DND-41 (cell line): ENCODE results near the gene PCNX2.
A peak's percentile ranks its signal among the peaks of the same experiment; 100 is the strongest.

Source experiments
- ATAC-seq: fragments of 200-7000 bp; cut with Tn5 transposase; 3 replicates; pipeline ENCODE4 v1.9.1; 2021; ENCODE audit warnings: low read depth; ENCODE audit not compliant: insufficient read depth
- DNase-seq: peaks from one replicate; pipeline ENCODE4 v3.0.0-alpha.2; 2020
- H2AFZ ChIP-seq: 2 replicates; pipeline ENCODE4 v1.6.0; 2012; ENCODE audit warnings: low read depth, low read length
- H3K27ac ChIP-seq: 2 replicates; pipeline ENCODE4 v1.5.1; 2012; ENCODE audit warnings: low read length, inconsistent platforms
- H3K27me3 ChIP-seq: fragments of 200-600 bp; sonication (generic); 2 replicates; pipeline ENCODE4 v1.6.0; 2012; ENCODE audit warnings: low read length, mild to moderate bottlenecking, inconsistent platforms; ENCODE audit not compliant: insufficient read depth, poor library complexity
- H3K36me3 ChIP-seq: 2 replicates; pipeline ENCODE4 v1.5.1; 2012; ENCODE audit warnings: low read length, inconsistent platforms; ENCODE audit not compliant: insufficient read depth
- H3K4me1 ChIP-seq: 2 replicates; pipeline ENCODE4 v1.5.1; 2012; ENCODE audit warnings: mild to moderate bottlenecking, low read length; ENCODE audit not compliant: insufficient read depth
- H3K4me2 ChIP-seq: 2 replicates; pipeline ENCODE4 v1.6.0; 2012; ENCODE audit warnings: mild to moderate bottlenecking, moderate library complexity, low read length, inconsistent platforms; ENCODE audit not compliant: insufficient read depth
- H3K4me3 ChIP-seq, 2 experiments: fragments of 200-600 bp in 1 of 2; shearing (Covaris generic) in 1 of 2; 2 replicates each; pipeline ENCODE4 v1.5.1; 2012 to 2016; ENCODE audit warnings: inconsistent platforms in 2 of 2, low read length in 2 of 2, mild to moderate bottlenecking in 2 of 2, low read depth in 1 of 2, moderate library complexity in 1 of 2
- H3K79me2 ChIP-seq: 2 replicates; pipeline ENCODE4 v1.6.0; 2012; ENCODE audit warnings: low read length, inconsistent platforms; ENCODE audit not compliant: insufficient read depth
- H3K9ac ChIP-seq: 2 replicates; pipeline ENCODE4 v1.6.0; 2012; ENCODE audit warnings: low read depth, mild to moderate bottlenecking, inconsistent platforms, low read length, moderate library complexity
- H3K9me3 ChIP-seq: 2 replicates; pipeline ENCODE4 v1.5.1; 2012; ENCODE audit warnings: low read length, moderate library complexity, mild to moderate bottlenecking, inconsistent platforms; ENCODE audit not compliant: insufficient read depth, severe bottlenecking
- H4K20me1 ChIP-seq: 2 replicates; pipeline ENCODE4 v1.6.0; 2012; ENCODE audit warnings: low read length; ENCODE audit not compliant: insufficient read depth
- CTCF ChIP-seq: IDR thresholded peaks from 2 replicates; pipeline ENCODE4 v1.5.1; 2012; ENCODE audit warnings: borderline replicate concordance, low read length, moderate library complexity, mild to moderate bottlenecking; ENCODE audit not compliant: poor library complexity, severe bottlenecking; ENCODE audit errors: extremely low read depth
- EZH2 ChIP-seq: IDR thresholded peaks from 3 replicates; pipeline ENCODE4 v1.6.1; 2012; ENCODE audit warnings: borderline replicate concordance, low read depth, mild to moderate bottlenecking, moderate library complexity, low read length, inconsistent platforms; ENCODE audit not compliant: severe bottlenecking

Gene PCNX2

DNA sequence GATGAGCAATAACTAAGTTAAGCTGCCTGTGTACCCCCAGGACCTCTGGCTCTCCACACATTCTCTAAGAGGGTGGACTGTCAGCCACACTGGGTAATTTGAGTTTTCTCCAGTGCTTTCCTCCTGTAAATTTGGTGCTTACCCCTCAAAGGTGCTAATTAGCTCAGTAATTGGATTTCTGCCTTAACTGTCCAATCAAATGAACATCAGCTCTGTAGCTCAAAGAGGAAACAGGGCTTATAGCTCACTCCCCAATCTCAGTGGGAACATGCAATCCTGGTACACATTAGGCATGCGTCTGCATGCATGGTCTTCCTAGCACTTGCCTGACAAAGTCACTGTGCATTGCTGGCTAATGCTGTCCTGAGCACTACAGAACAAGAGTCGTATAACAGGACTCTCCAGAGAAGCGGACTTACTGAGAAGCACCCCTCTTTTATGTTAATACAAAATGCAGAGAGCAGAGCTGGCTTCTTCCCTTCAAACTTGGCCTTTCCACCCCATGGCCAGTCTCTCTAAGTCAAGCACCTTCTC lies 235.0 kb downstream of the PCNX2 start:
- no peaks in the 10 kb centered on the region for H3K79me2 ChIP-seq
- H3K36me3 ChIP-seq: no peaks in the 10 kb centered on the region
- DNase-seq: no peak
- no peak overlapping the region for H3K4me3 ChIP-seq
- H4K20me1 ChIP-seq: no peaks in the 10 kb centered on the region
- no peaks in the 10 kb centered on the region for H3K27me3 ChIP-seq
- no peak for ATAC-seq
- no peak overlapping the region for H2AFZ ChIP-seq
- no peaks in the 10 kb centered on the region for H3K4me1 ChIP-seq
- no peak for TF ChIP-seq EZH2
- TF ChIP-seq CTCF: no peak
- no peak overlapping the region for H3K9ac ChIP-seq
- H3K4me2 ChIP-seq: no peak overlapping the region
- H3K9me3 ChIP-seq: peaks cover 6% of the 10 kb centered on the region
- H3K27ac ChIP-seq: no peak overlapping the region

DNA sequence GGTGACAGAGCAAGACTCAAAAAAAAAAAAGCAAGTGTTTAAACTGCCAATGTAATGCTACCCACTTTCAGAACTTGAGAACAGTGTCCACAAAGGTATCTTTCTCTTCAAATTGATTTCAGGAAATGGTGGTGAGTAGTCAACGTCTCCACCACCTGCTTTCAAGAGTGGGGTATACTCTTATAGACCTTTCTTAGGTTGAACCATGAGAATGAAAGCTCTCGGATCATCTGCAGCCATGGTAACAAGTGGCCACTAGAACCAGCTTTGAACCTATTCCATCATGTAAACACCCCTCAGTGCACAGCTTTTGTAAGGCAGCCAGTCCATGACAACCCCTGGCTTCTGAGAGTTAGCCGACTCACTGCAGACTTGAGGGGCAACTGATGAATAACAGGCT lies 237.7 kb downstream of the PCNX2 start:
- no peak overlapping the region for H3K9ac ChIP-seq
- TF ChIP-seq CTCF (no peak), EZH2 (no peak)
- no peaks in the 10 kb centered on the region for H4K20me1 ChIP-seq
- no peaks in the 10 kb centered on the region for H3K36me3 ChIP-seq
- no peaks in the 10 kb centered on the region for H3K79me2 ChIP-seq
- no peaks in the 10 kb centered on the region for H3K4me1 ChIP-seq
- no peak overlapping the region for H3K4me3 ChIP-seq
- no peak overlapping the region for H2AFZ ChIP-seq
- H3K27ac ChIP-seq: no peak overlapping the region
- no peaks in the 10 kb centered on the region for H3K9me3 ChIP-seq
- ATAC-seq: peak; percentile 14; the same call in 1 of the 3 replicates
- no peaks in the 10 kb centered on the region for H3K27me3 ChIP-seq
- H3K4me2 ChIP-seq: no peak overlapping the region
- DNase-seq: no peak

- TF ChIP-seq CTCF (no peak), EZH2 (no peak)
- H3K4me3 ChIP-seq: no peak overlapping the region
- no peaks in the 10 kb centered on the region for H3K9me3 ChIP-seq
- no peaks in the 10 kb centered on the region for H4K20me1 ChIP-seq
- no peak overlapping the region for H2AFZ ChIP-seq
- DNase-seq: no peak
- H3K27me3 ChIP-seq: no peaks in the 10 kb centered on the region
- no peaks in the 10 kb centered on the region for H3K79me2 ChIP-seq
- no peak overlapping the region for H3K4me2 ChIP-seq
- H3K4me1 ChIP-seq: no peaks in the 10 kb centered on the region
- H3K9ac ChIP-seq: no peak overlapping the region
- no peak for ATAC-seq
- H3K27ac ChIP-seq: no peak overlapping the region
- no peaks in the 10 kb centered on the region for H3K36me3 ChIP-seq
Measured at GRCh38 chr1:233055879-233056641, 239.5 kb downstream of the PCNX2 start.

DNA sequence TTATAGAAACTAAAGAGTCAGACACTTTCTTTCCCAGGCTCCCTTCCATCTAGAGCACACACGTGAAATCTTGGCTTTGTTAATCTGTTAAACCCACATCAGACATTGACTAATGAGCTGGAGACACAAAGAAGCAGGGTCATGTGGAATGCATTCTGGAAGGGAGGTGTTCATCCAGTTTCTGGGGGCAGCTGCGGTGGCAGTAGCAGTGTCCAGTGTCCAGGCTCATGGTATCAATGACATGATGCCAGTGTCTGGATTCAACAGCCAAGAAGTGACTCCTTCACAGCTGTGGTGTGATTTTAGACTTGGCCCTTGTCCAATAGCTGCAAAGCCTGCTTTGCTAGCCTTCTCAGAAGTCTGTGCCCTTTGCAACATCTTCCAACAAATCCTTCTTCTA lies 249.9 kb downstream of the PCNX2 start:
- H2AFZ ChIP-seq: no peak overlapping the region
- ATAC-seq: no peak
- no peaks in the 10 kb centered on the region for H3K27me3 ChIP-seq
- H3K27ac ChIP-seq: no peak overlapping the region
- no peak overlapping the region for H3K9ac ChIP-seq
- no peak overlapping the region for H3K4me2 ChIP-seq
- H3K9me3 ChIP-seq: no peaks in the 10 kb centered on the region
- H3K4me3 ChIP-seq: no peak overlapping the region
- no peaks in the 10 kb centered on the region for H3K4me1 ChIP-seq
- H3K79me2 ChIP-seq: no peaks in the 10 kb centered on the region
- no peak for DNase-seq
- TF ChIP-seq CTCF: no peak
- TF ChIP-seq EZH2: no peak
- no peaks in the 10 kb centered on the region for H3K36me3 ChIP-seq
- H4K20me1 ChIP-seq: no peaks in the 10 kb centered on the region
